ENCODE data around the gene ZC3H10.
A peak's percentile ranks its signal among the peaks of the same experiment; 100 is the strongest.

The ZC3H10 gene

GRCh38 chr12:56157201-56158028 lies 39.3 kb downstream of the ZC3H10 start:
- TF ChIP-seq TAF1 (IDR thresholded peaks at IDR 0.05; ENCODE audit: low read depth, low read length) (peak; percentile 71), POLR2AphosphoS5 (IDR thresholded peaks at IDR 0.05; ENCODE audit: low read depth, low read length) (no peak), POU2F2 (IDR thresholded peaks at IDR 0.05; ENCODE audit: low read depth, low read length) (peak; percentile 2; the same call in 1 of the 2 replicates), POLR2A (IDR thresholded peaks at IDR 0.05; ENCODE audit: low read depth, low read length) (no peak), PAX5 (IDR thresholded peaks at IDR 0.05; ENCODE audit: insufficient read depth, low read length, severe bottlenecking) (peak; percentile 65), SPI1 (IDR thresholded peaks at IDR 0.05; ENCODE audit: low read depth, low read length) (peak; percentile 59)
- FAIRE-seq (no peak), DNase-seq (ENCODE audit: insufficient read length, low spot score) (peak; percentile 64)

GRCh38 chr12:56158029-56158925 lies 40.2 kb downstream of the ZC3H10 start, which contains the start of gene MYL6:
TSS of gene MYL6 (plus strand) at chr12:56158359. CDS start at chr12:56158402, 43 bp downstream.
- DNase-seq (ENCODE audit: insufficient read length, low spot score) (peak; percentile 83), FAIRE-seq (peak; percentile 96)
- TF ChIP-seq SPI1 (IDR thresholded peaks at IDR 0.05; ENCODE audit: low read depth, low read length), result peak; percentile 86
- peak; percentile 92 for TF ChIP-seq TAF1 (IDR thresholded peaks at IDR 0.05; ENCODE audit: low read depth, low read length)
- TF ChIP-seq POU2F2 (IDR thresholded peaks at IDR 0.05; ENCODE audit: low read depth, low read length), result peak; percentile 79
- TF ChIP-seq POLR2AphosphoS5 (IDR thresholded peaks at IDR 0.05; ENCODE audit: low read depth, low read length), result peak; percentile 99
- TF ChIP-seq PAX5 (IDR thresholded peaks at IDR 0.05; ENCODE audit: insufficient read depth, low read length, severe bottlenecking), result no peak
- TF ChIP-seq POLR2A (IDR thresholded peaks at IDR 0.05; ENCODE audit: low read depth, low read length), result peak; percentile 98

DNA sequence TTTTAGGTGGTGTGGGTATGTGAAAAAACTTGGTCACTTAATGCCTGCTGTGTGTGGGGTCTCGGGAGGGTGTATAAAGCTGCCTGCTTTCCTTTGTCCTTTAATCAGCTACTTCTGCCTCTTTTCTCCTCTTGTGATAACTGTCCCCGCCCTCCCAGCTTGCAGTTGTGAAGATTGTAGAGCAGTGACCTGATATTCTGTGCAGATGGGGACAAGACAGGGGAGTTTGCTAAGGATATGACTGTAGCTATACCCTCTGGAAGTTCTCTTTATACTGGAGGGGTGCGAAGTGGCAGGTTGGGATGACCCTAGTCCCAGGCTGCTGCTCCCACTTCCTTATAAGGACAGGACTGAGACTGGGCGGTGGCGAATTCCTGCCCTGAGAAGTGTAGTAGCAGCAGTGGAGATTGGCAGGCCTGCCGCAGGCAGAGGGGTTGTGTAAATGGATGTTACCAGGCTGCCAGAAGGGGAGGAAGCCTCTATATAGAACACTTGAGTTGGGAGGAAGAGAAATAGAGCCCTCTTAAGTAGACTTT lies 40.9 kb downstream of the ZC3H10 start:
- FAIRE-seq (no peak), DNase-seq (ENCODE audit: insufficient read length, low spot score) (no peak)
- no peak for TF ChIP-seq POU2F2 (IDR thresholded peaks at IDR 0.05; ENCODE audit: low read depth, low read length)
- TF ChIP-seq PAX5 (IDR thresholded peaks at IDR 0.05; ENCODE audit: insufficient read depth, low read length, severe bottlenecking), result no peak
- TF ChIP-seq POLR2A (IDR thresholded peaks at IDR 0.05; ENCODE audit: low read depth, low read length), result 0 out of 2 replicates have a peak, but pooled peaks have one; percentile 16
- TF ChIP-seq TAF1 (IDR thresholded peaks at IDR 0.05; ENCODE audit: low read depth, low read length), result no peak
- peak; percentile 26; the same call in 1 of the 2 replicates for TF ChIP-seq SPI1 (IDR thresholded peaks at IDR 0.05; ENCODE audit: low read depth, low read length)

DNA sequence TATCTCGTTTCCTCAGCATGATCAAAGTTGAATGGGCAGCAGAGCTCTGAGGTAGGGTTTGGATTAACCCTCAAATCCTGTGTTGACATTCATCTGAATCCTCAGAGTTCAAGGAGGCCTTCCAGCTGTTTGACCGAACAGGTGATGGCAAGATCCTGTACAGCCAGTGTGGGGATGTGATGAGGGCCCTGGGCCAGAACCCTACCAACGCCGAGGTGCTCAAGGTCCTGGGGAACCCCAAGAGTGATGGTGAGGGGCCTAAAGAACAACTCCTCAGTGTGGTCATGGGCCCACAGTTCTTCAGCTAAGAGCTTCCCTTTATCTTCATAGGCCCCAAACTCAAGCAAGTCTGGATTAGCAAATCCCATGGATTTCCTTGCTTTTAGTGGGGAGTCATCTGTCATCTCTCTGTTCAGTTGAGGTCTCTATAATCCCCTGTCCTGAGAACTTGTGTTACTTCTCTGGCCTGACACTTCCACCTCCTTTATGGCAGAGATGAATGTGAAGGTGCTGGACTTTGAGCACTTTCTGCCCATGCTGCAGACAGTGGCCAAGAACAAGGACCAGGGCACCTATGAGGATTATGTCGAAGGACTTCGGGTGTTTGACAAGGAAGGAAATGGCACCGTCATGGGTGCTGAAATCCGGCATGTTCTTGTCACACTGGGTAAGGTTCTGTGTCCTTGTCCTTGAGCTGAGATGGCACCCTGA lies 41.6 kb downstream of the ZC3H10 start:
- TF ChIP-seq POLR2A (IDR thresholded peaks at IDR 0.05; ENCODE audit: low read depth, low read length), result no peak; the same call in 1 of the 2 replicates
- TF ChIP-seq POLR2AphosphoS5 (IDR thresholded peaks at IDR 0.05; ENCODE audit: low read depth, low read length), result no peak; the same call in 1 of the 2 replicates
- TF ChIP-seq POU2F2 (IDR thresholded peaks at IDR 0.05; ENCODE audit: low read depth, low read length), result no peak
- no peak for TF ChIP-seq TAF1 (IDR thresholded peaks at IDR 0.05; ENCODE audit: low read depth, low read length)
- no peak for TF ChIP-seq SPI1 (IDR thresholded peaks at IDR 0.05; ENCODE audit: low read depth, low read length)
- no peak for TF ChIP-seq PAX5 (IDR thresholded peaks at IDR 0.05; ENCODE audit: insufficient read depth, low read length, severe bottlenecking)
- no peak for DNase-seq (ENCODE audit: insufficient read length, low spot score)
- peak; percentile 16 for FAIRE-seq

- no peak for TF ChIP-seq TAF1 (IDR thresholded peaks at IDR 0.05; ENCODE audit: low read depth, low read length)
- peak; percentile 61 for TF ChIP-seq POLR2A (IDR thresholded peaks at IDR 0.05; ENCODE audit: low read depth, low read length)
- peak; percentile 20; the same call in 1 of the 2 replicates for TF ChIP-seq POU2F2 (IDR thresholded peaks at IDR 0.05; ENCODE audit: low read depth, low read length)
- TF ChIP-seq POLR2AphosphoS5 (IDR thresholded peaks at IDR 0.05; ENCODE audit: low read depth, low read length), result peak; percentile 67
- no peak for TF ChIP-seq SPI1 (IDR thresholded peaks at IDR 0.05; ENCODE audit: low read depth, low read length)
- TF ChIP-seq PAX5 (IDR thresholded peaks at IDR 0.05; ENCODE audit: insufficient read depth, low read length, severe bottlenecking), result no peak
- no peak for DNase-seq (ENCODE audit: insufficient read length, low spot score)
These were observed 42.2 kb downstream of the ZC3H10 start for GRCh38 chr12:56160193-56160763.

GRCh38 chr12:56160894-56161689 lies 43.0 kb downstream of the ZC3H10 start:
- TF ChIP-seq TAF1 (IDR thresholded peaks at IDR 0.05; ENCODE audit: low read depth, low read length) (no peak), SPI1 (IDR thresholded peaks at IDR 0.05; ENCODE audit: low read depth, low read length) (no peak), POLR2A (IDR thresholded peaks at IDR 0.05; ENCODE audit: low read depth, low read length) (peak; percentile 51), POLR2AphosphoS5 (IDR thresholded peaks at IDR 0.05; ENCODE audit: low read depth, low read length) (0 out of 2 replicates have a peak, but pooled peaks have one; percentile 46), POU2F2 (IDR thresholded peaks at IDR 0.05; ENCODE audit: low read depth, low read length) (0 out of 2 replicates have a peak, but pooled peaks have one; percentile 40), PAX5 (IDR thresholded peaks at IDR 0.05; ENCODE audit: insufficient read depth, low read length, severe bottlenecking) (no peak)
- DNase-seq (ENCODE audit: insufficient read length, low spot score) (no peak), FAIRE-seq (no peak)

More at GRCh38 chr12:56160193-56160763, 42.2 kb downstream of the ZC3H10 start:
- peak; percentile 38 for FAIRE-seq

- no peak for FAIRE-seq
- TF ChIP-seq POU2F2 (IDR thresholded peaks at IDR 0.05; ENCODE audit: low read depth, low read length) (no peak), TAF1 (IDR thresholded peaks at IDR 0.05; ENCODE audit: low read depth, low read length) (no peak), POLR2AphosphoS5 (IDR thresholded peaks at IDR 0.05; ENCODE audit: low read depth, low read length) (no peak; the same call in 1 of the 2 replicates), SPI1 (IDR thresholded peaks at IDR 0.05; ENCODE audit: low read depth, low read length) (no peak), PAX5 (IDR thresholded peaks at IDR 0.05; ENCODE audit: insufficient read depth, low read length, severe bottlenecking) (no peak), POLR2A (IDR thresholded peaks at IDR 0.05; ENCODE audit: low read depth, low read length) (no peak; the same call in 1 of the 2 replicates)
- no peak for DNase-seq (ENCODE audit: insufficient read length, low spot score)
These were observed 43.8 kb downstream of the ZC3H10 start for GRCh38 chr12:56161690-56162351.
